K562 (cell line): ENCODE data around the gene RDH14. TPM values are rescaled to one million over a fixed set of nuclear protein-coding genes. Genes with fewer than 3 reads are reported as not detected.
A peak's percentile ranks its signal among the peaks of the same experiment; 100 is the strongest.

ENCODE experiments used
- CHD7 ChIP-seq: fragments of 200-600 bp; sonication (generic); IDR thresholded peaks from one replicate; pipeline ENCODE4 v1.6.1; 2012; ENCODE audit warnings: mild to moderate bottlenecking, low read depth, low read length, inconsistent platforms
- EP400 ChIP-seq: fragments of 450-650 bp; IDR thresholded peaks from 2 replicates; pipeline ENCODE4 v1.6.1; 2017; ENCODE audit warnings: antibody characterized with exemption, mild to moderate bottlenecking, moderate library complexity
- FOXK1 ChIP-seq: sonication (generic); formaldehyde crosslinking; IDR thresholded peaks from 2 replicates; pipeline ENCODE4 v1.8.0; 2022; ENCODE audit warnings: missing genetic modification reagents, mild to moderate bottlenecking, borderline replicate concordance
- GTF2E2 ChIP-seq: fragments of 200-800 bp; sonication (Bioruptor generic); IDR thresholded peaks from 2 replicates; pipeline ENCODE4 v1.6.1; 2016; ENCODE audit warnings: missing genetic modification characterization, missing compliant biosample characterization
- ILK ChIP-seq: fragments of 450-650 bp; IDR thresholded peaks from 2 replicates; pipeline ENCODE4 v1.6.1; 2016; ENCODE audit warnings: missing genetic modification characterization, low read depth, mild to moderate bottlenecking, missing compliant biosample characterization, moderate library complexity, borderline replicate concordance
- JUND ChIP-seq, 2 experiments: IDR thresholded peaks; 2 replicates in 1 of 2; 3 replicates in 1 of 2; pipeline ENCODE4 v1.6.1; 2011; ENCODE audit warnings: borderline replicate concordance in 2 of 2, low read depth in 2 of 2, low read length in 2 of 2, improper control_type of control experiment in 1 of 2, missing biosample characterization in 1 of 2, missing genetic modification characterization in 1 of 2, missing genetic modification reagents in 1 of 2
- KLF6 ChIP-seq: fragments of 250-450 bp; sonication (Bioruptor Pico); IDR thresholded peaks from 2 replicates; pipeline ENCODE4 v1.4.0; 2020; ENCODE audit warnings: mild to moderate bottlenecking, moderate library complexity, borderline replicate concordance
- PHF21A ChIP-seq: fragments of 450-650 bp; IDR thresholded peaks from 2 replicates; pipeline ENCODE4 v1.6.1; 2017; ENCODE audit warnings: low read depth, borderline replicate concordance
- POLR3A ChIP-seq: IDR thresholded peaks from 2 replicates; pipeline ENCODE4 v1.6.1; 2011; ENCODE audit warnings: borderline replicate concordance, mild to moderate bottlenecking, moderate library complexity; ENCODE audit not compliant: insufficient read length, insufficient read depth; ENCODE audit errors: extremely low read depth
- USF2 ChIP-seq: sonication (generic); formaldehyde crosslinking; IDR thresholded peaks from 2 replicates; pipeline ENCODE4 v1.5.0; 2020; ENCODE audit warnings: missing genetic modification reagents
- ZEB2 ChIP-seq: fragments of 450-650 bp; IDR thresholded peaks from 2 replicates; pipeline ENCODE4 v1.6.1; 2016
- polyA plus RNA-seq, 8 experiments: library from polyadenylated mRNA; depleted of rRNA in 4 of 8; stranded (reverse) in 5 of 8; unstranded in 3 of 8; fragments of >200 nt; fragmentation: Nextera tagmentation in 2 of 8; fragmentation: Illumina TruSeq in 1 of 8; extraction: Ambion mirVana in 2 of 8; extraction: Trizol in 1 of 8; gene quantifications; 2 replicates each; pipeline versions ENCODE4 v1.2.1 to v1.2.3, GENCODE V29; 2011 to 2014; ENCODE audit warnings: inconsistent platforms in 1 of 8, missing spikeins in 1 of 8
- total RNA-seq, 7 experiments: library from RNA; depleted of rRNA in 6 of 7; stranded (reverse); fragments of >200 nt in 6 of 7; fragmentation: Illumina TruSeq in 2 of 7; extraction: Trizol in 2 of 7; gene quantifications; 2 replicates each; pipeline versions ENCODE4 v1.2.1 to v1.2.3, GENCODE V29; 2011 to 2021; ENCODE audit warnings: low replicate concordance in 1 of 7
- TF ChIP-seq, protein P1 (sequence below): fragments of 250-450 bp; sonication (Bioruptor Pico); IDR thresholded peaks from 2 replicates; pipeline ENCODE4 v1.4.0; 2020; ENCODE audit warnings: mild to moderate bottlenecking, moderate library complexity

Gene RDH14
- total and polyA plus RNA-seq, 9 of the 15 experiments (the other 6 are each of a cell fraction or from before 2014, with no cell fraction given), result 6.7 to 26.2 (median 20.9) TPM

GRCh38 chr2:18560031-18560796 lies at the start of gene RDH14 (continued):
- TF ChIP-seq ILK (tag) (no peak), PHF21A (no peak), FOXK1 (CRISPR knock-in tag) (no peak), JUND (IDR thresholded peaks at IDR 0.05; ENCODE audit: borderline replicate concordance, low read depth, low read length) (0 out of 2 replicates have a peak, but pooled peaks have one; percentile 36), JUND (tag; IDR thresholded peaks at IDR 0.05; ENCODE audit: borderline replicate concordance, low read depth, low read length) (no peak), KLF6 (CRISPR knock-in tag) (no peak), POLR3A (no peak), GTF2E2 (no peak), ZEB2 (no peak), EP400 (peak; percentile 29; the same call in 1 of the 2 replicates), USF2 (CRISPR knock-in tag) (no peak), CHD7 (no peak)
- TF ChIP-seq, protein P1, sequence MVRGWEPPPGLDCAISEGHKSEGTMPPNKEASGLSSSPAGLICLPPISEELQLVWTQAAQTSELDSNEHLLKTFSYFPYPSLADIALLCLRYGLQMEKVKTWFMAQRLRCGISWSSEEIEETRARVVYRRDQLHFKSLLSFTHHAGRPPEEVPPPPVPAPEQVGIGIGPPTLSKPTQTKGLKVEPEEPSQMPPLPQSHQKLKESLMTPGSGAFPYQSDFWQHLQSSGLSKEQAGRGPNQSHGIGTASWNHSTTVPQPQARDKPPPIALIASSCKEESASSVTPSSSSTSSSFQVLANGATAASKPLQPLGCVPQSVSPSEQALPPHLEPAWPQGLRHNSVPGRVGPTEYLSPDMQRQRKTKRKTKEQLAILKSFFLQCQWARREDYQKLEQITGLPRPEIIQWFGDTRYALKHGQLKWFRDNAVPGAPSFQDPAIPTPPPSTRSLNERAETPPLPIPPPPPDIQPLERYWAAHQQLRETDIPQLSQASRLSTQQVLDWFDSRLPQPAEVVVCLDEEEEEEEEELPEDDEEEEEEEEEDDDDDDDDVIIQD, result no peak
